Nephron (organoid): ENCODE data around the gene USP53.
"Not testable (repeated sequence)": the region's sequence is repeated elsewhere in the genome, so short reads cannot be mapped to it uniquely, and the experiment has no call there.

Source experiments
- H3K27ac Mint-ChIP-seq, 3 experiments: 2 replicates each; pipeline ENCODE4 v1.8.0; 2020; ENCODE audit warnings: mixed read lengths in 3 of 3, mild to moderate bottlenecking in 2 of 3, moderate library complexity in 1 of 3
- H3K27me3 Mint-ChIP-seq: 2 replicates; pipeline ENCODE4 v1.8.0; 2021; ENCODE audit warnings: low read depth, mild to moderate bottlenecking, moderate library complexity, mixed read lengths
- H3K36me3 Mint-ChIP-seq: 2 replicates; pipeline ENCODE4 v1.8.0; 2020; ENCODE audit warnings: low read depth, mixed read lengths
- H3K4me1 Mint-ChIP-seq: 2 replicates; pipeline ENCODE4 v1.8.0; 2020; ENCODE audit warnings: mixed read lengths
- H3K4me3 Mint-ChIP-seq, 3 experiments: 2 replicates each; pipeline ENCODE4 v1.8.0; 2020; ENCODE audit warnings: mild to moderate bottlenecking in 3 of 3, mixed read lengths in 3 of 3, moderate library complexity in 2 of 3
- H3K9me3 Mint-ChIP-seq: 2 replicates; pipeline ENCODE4 v1.8.0; 2020; ENCODE audit warnings: mixed read lengths
- CTCF ChIP-seq, 3 experiments: fragments of 200-600 bp; sonication (generic); IDR thresholded peaks; one replicate each; pipeline ENCODE4 v1.5.0; 2021; ENCODE audit warnings: antibody characterized with exemption in 3 of 3; ENCODE audit not compliant: unreplicated experiment in 3 of 3

USP53 gene

DNA sequence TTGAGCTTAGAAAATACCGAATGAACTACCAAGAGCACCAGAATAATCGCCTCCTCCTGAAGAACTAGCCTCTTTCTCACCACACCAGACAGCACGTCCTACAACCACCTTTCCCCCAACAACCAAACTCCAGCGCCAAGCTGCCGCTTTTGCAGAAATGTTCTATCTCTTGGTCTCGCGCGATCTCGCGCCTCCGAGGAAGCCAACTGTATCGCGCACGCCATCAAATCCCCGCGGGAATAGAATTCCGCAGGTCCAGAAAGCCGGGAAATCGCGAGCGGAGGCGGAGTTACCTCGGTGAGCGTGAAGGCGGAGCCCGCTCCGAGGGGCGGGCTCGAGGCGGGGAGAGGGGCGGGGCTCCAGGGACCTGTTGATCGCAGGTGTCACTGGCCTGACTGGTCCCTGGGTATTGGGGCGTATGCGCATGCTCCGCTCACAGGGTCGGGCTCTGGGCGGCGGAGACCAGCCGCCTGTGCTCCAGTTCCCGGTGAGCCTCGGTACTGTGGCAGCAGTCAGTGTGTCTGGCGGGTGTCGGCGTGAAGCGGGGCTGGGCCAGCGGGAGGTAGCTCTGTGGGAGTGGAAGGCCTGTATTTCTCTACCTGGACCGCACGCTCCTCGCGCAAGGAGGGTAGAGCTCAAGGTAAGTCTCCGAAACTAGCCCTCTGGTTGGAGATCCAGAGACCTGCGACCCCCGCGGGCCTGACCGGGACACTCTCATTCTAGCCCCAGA, at the start of gene USP53:
USP53 (plus strand) TSS at position 480 of the 730 bp plus-strand sequence. CDS start 27,047 bp downstream, outside the sequence.
- Mint-ChIP-seq H3K4me1 (peaks cover 6% of the 10 kb centered on the region), H3K27ac (peak within 1 kb of the TSS; percentile 96 to 98 (median 98)), H3K36me3 (peaks cover 5% of the 10 kb centered on the region), H3K9me3 (no peaks in the 10 kb centered on the region), H3K4me3 (peak within 1 kb of the TSS; percentile 87 to 92 (median 91)), H3K27me3 (no peaks in the 10 kb centered on the region)
- TF ChIP-seq CTCF (IDR thresholded peaks at IDR 0.05; ENCODE audit: unreplicated experiment in 3 of 3), result no peak

DNA sequence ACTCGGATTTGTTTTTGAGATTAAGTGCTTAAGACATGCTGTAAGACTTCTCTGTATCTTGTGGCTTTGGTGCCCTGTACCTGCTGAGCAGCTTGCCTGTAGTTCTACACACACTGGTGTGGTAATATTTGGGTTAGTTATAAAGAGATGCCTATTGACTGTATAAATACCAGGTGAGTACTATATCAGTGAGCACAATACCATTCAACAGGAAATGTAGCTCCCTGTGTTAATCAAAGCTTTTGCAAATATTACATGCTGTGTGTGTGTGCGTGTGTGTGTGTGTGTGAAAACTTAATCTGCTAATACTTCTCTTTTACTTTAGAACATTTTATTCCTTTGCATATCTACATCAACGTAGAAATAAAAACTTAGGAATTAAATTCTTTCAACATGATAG, 46.7 kb upstream of the USP53 start:
- Mint-ChIP-seq H3K4me3 (no peak overlapping the region), H3K27ac (no peak overlapping the region), H3K36me3 (peaks cover 4% of the 10 kb centered on the region), H3K4me1 (peaks cover 9% of the 10 kb centered on the region), H3K27me3 (no peaks in the 10 kb centered on the region), H3K9me3 (peaks cover 16% of the 10 kb centered on the region)
- TF ChIP-seq CTCF (IDR thresholded peaks at IDR 0.05; ENCODE audit: unreplicated experiment in 3 of 3), result no peak

GRCh38 chr4:119170195-119170594, 42.3 kb upstream of the USP53 start:
- Mint-ChIP-seq H3K36me3 (peaks cover 4% of the 10 kb centered on the region), H3K4me1 (no peaks in the 10 kb centered on the region), H3K9me3 (peaks cover 16% of the 10 kb centered on the region), H3K27ac (no peak overlapping the region), H3K27me3 (no peaks in the 10 kb centered on the region), H3K4me3 (no peak overlapping the region)
- no peak for TF ChIP-seq CTCF (IDR thresholded peaks at IDR 0.05; ENCODE audit: unreplicated experiment in 3 of 3)

- Mint-ChIP-seq H3K27ac (no peak overlapping the region), H3K4me1 (no peaks in the 10 kb centered on the region), H3K27me3 (no peaks in the 10 kb centered on the region), H3K4me3 (no peak overlapping the region), H3K9me3 (peaks cover 10% of the 10 kb centered on the region), H3K36me3 (no peaks in the 10 kb centered on the region)
- no peak for TF ChIP-seq CTCF (IDR thresholded peaks at IDR 0.05; ENCODE audit: unreplicated experiment in 3 of 3)
These were observed 40.3 kb upstream of the USP53 start for GRCh38 chr4:119172223-119172622.

GRCh38 chr4:119173729-119174361, 38.7 kb upstream of the USP53 start:
- H3K27me3 Mint-ChIP-seq, H3K4me1 Mint-ChIP-seq, H3K27ac Mint-ChIP-seq, H3K4me3 Mint-ChIP-seq, H3K9me3 Mint-ChIP-seq, H3K36me3 Mint-ChIP-seq: not testable (repeated sequence)

- Mint-ChIP-seq H3K27ac (no peak overlapping the region), H3K36me3 (no peaks in the 10 kb centered on the region), H3K27me3 (no peaks in the 10 kb centered on the region), H3K9me3 (no peaks in the 10 kb centered on the region), H3K4me1 (no peaks in the 10 kb centered on the region), H3K4me3 (no peak overlapping the region)
- TF ChIP-seq CTCF (IDR thresholded peaks at IDR 0.05; ENCODE audit: unreplicated experiment in 3 of 3), result no peak
These were observed 33.5 kb upstream of the USP53 start for GRCh38 chr4:119179011-119179410.
